Esophagus muscularis mucosa (tissue), 4 donors: ENCODE results near the gene PLEKHA7. TPM values are rescaled to one million over a fixed set of nuclear protein-coding genes. Genes with fewer than 3 reads are reported as not detected.

Source experiments
- DNase-seq: peaks from one replicate; pipeline ENCODE4 v3.0.0-alpha.2; 2017; ENCODE audit errors: extremely low spot score
- H3K27ac ChIP-seq, 4 donors: fragments of 200-600 bp; sonication (generic); replicated peaks in 1 of 4; 1 replicate in 3 of 4; 2 replicates in 1 of 4; pipeline ENCODE4 v1.5.1; 2016 to 2019; ENCODE audit warnings: mild to moderate bottlenecking in 1 of 4
- H3K27me3 ChIP-seq, 4 donors: fragments of 200-600 bp; sonication (generic); one replicate each; pipeline versions ENCODE4 v1.5.1 to v1.6.0; 2016 to 2019
- H3K36me3 ChIP-seq, 4 donors: fragments of 200-600 bp; sonication (generic); one replicate each; pipeline ENCODE4 v1.5.1; 2016 to 2019
- H3K4me1 ChIP-seq, 4 donors: fragments of 200-600 bp; sonication (generic); one replicate each; pipeline ENCODE4 v1.5.1; 2016 to 2019
- H3K4me3 ChIP-seq, 4 donors: fragments of 200-600 bp; sonication (generic); 1 replicate in 2 of 4; 2 replicates in 2 of 4; pipeline ENCODE4 v1.5.1; 2016 to 2019; ENCODE audit warnings: mild to moderate bottlenecking in 4 of 4, moderate library complexity in 1 of 4
- H3K9me3 ChIP-seq, 4 donors: fragments of 200-600 bp; sonication (generic); 1 replicate in 3 of 4; 2 replicates in 1 of 4; pipeline ENCODE4 v1.5.1; 2016 to 2019
- CTCF ChIP-seq, 3 experiments: fragments of 200-600 bp in 2 of 3; fragments of 450-650 bp in 1 of 3; sonication (generic) in 2 of 3; IDR thresholded peaks; one replicate each; pipeline ENCODE4 v1.5.1; 2017 to 2019; ENCODE audit warnings: antibody characterized with exemption in 3 of 3, mild to moderate bottlenecking in 2 of 3, moderate library complexity in 1 of 3
- EP300 ChIP-seq: sonication (generic); formaldehyde crosslinking; IDR thresholded peaks from one replicate; pipeline ENCODE4 v1.6.1; 2017; ENCODE audit warnings: antibody characterized with exemption
- POLR2A ChIP-seq: fragments of 450-650 bp; IDR thresholded peaks from one replicate; pipeline ENCODE4 v1.6.1; 2017; ENCODE audit warnings: antibody characterized with exemption, moderate library complexity, mild to moderate bottlenecking, low read depth
- POLR2AphosphoS5 ChIP-seq, 2 donors: sonication (generic); formaldehyde crosslinking; IDR thresholded peaks; one replicate each; pipeline ENCODE4 v1.6.1; 2017; ENCODE audit warnings: antibody characterized with exemption in 2 of 2
- WGBS: methylation state at CpG from one replicate; pipeline ENCODE4 v1.1.5; 2018; 5-methylcytosine and 5-hydroxymethylcytosine counted together
- intact Hi-C: fragments of 100-400 bp; cut with DNase I; formaldehyde crosslinking; loops from one replicate; pipeline ENCODE4 v1.15.1; 2023
- total RNA-seq, 4 donors: library from RNA; depleted of rRNA; stranded (reverse); fragments of >200 nt; gene quantifications; one replicate each; pipeline versions ENCODE4 v1.1.0 to v1.2.1, GENCODE V29; 2016

The PLEKHA7 gene
- total RNA-seq, 4 donors from 2014 or later: 5.8 to 9.1 (median 7.7) TPM

GRCh38 chr11:16933756-16934603 lies 80.2 kb downstream of the PLEKHA7 start:
- 61% methylated on average over 8 of the region's 8 CpGs for WGBS
- Histone ChIP-seq H3K27ac (peak overlapping the region in 1 of 4 donors; percentile 37), H3K4me3 (no peak overlapping the region), H3K4me1 (peaks cover 22 to 38% (median 28%) of the 10 kb centered on the region in 4 donors), H3K36me3 (no peaks in the 10 kb centered on the region), H3K9me3 (no peaks in the 10 kb centered on the region), H3K27me3 (no peaks in the 10 kb centered on the region)
- no peak for DNase-seq
- intact Hi-C loops: no loop called here
- no peak for TF ChIP-seq POLR2A
- TF ChIP-seq EP300: no peak
- no peak for TF ChIP-seq POLR2AphosphoS5 (IDR thresholded peaks at IDR 0.05)
- TF ChIP-seq CTCF (IDR thresholded peaks at IDR 0.05): no peak

DNA sequence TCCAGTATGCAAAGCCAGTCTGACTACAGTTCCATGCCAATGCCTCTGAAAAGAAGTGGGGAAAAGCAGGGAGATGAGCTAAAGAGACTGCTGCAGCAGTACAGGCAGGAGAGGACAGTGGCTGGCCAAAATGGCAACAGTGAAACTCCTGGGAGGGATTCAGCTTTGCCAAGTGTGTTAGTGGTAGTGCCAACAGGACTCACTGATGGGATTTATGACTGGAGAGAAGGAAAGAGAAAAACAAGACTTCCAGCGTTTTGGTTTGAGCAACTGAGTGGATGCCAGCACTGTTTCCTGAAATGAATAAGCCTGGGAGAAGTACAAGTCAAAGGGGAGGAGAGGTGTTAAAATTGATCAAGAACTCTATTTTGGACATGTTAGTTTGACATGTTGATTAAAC lies 80.9 kb downstream of the PLEKHA7 start:
- DNase-seq: no peak
- TF ChIP-seq POLR2AphosphoS5 (IDR thresholded peaks at IDR 0.05): no peak
- TF ChIP-seq CTCF (IDR thresholded peaks at IDR 0.05): no peak
- TF ChIP-seq POLR2A: no peak
- no peak for TF ChIP-seq EP300
- 56% methylated on average over 1 of the region's 1 CpG for WGBS
- Histone ChIP-seq H3K27me3 (no peaks in the 10 kb centered on the region), H3K9me3 (no peaks in the 10 kb centered on the region), H3K4me1 (peaks cover 22 to 38% (median 28%) of the 10 kb centered on the region in 4 donors), H3K4me3 (no peak overlapping the region), H3K36me3 (no peaks in the 10 kb centered on the region), H3K27ac (peak overlapping the region in 1 of 4 donors; percentile 37)
- intact Hi-C loops: no loop called here

DNA sequence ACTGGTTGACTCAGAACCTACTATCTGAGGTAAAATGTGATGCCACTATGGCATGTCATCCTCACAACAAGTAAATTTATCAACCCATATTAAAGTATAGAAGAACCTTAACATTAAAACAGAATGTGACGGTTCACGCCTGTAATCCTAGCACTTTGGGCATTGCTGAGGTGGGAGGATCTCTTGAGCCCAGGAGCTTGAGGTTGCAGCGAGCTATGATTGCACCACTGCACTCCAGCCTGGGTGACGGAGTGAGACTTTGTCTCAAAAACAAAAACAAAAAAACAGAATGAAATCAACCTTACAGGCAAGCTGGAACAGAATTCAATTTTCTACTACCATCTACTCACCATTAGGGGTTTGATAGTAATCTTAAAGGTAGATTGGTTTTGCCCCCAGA lies 86.2 kb downstream of the PLEKHA7 start:
- Histone ChIP-seq H3K27ac (no peak overlapping the region), H3K9me3 (no peaks in the 10 kb centered on the region), H3K27me3 (peaks cover 0 to 15% (median 0%) of the 10 kb centered on the region in 4 donors), H3K4me3 (no peak overlapping the region), H3K4me1 (peaks cover 10 to 30% (median 24%) of the 10 kb centered on the region in 4 donors), H3K36me3 (no peaks in the 10 kb centered on the region)
- intact Hi-C loops: no loop called here
- DNase-seq: no peak
- no peak for TF ChIP-seq POLR2A
- TF ChIP-seq POLR2AphosphoS5 (IDR thresholded peaks at IDR 0.05): no peak
- no peak for TF ChIP-seq CTCF (IDR thresholded peaks at IDR 0.05)
- TF ChIP-seq EP300: no peak
- 90% methylated on average over 4 of the region's 4 CpGs for WGBS

DNA sequence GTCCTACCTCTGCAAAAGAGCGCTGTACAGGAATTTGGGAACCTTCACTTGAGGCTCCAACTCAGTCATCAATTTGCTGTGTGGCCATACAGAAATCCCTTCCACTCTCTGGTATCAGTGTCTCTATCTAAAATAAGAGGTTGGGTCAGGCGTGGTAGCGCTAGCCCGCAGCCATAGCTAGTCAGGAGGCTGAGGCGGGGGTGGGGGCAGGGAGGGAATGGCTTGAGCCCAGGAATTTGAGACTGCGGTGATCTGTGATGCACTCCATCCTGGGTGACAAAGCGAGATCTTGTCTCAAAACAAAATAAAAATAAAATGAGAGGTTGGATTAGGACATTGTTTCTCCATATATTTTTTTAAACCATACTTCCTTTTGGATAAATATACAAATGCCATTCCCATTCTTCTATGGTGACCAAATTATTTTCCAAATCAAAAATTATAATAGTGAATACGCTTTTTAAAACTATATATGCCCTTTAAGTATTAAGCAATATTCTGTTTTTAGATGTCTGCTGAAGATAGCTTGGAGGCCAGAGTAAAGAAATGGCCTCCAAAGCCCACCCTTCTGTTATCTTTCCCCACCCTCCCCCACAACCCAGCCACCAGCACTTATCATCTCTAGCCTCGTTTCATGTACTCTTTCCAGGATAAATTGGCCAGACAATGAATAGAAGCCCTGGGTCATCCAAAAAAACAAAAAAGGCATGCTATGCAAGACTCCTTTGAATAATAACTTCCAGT lies 87.2 kb downstream of the PLEKHA7 start:
- WGBS: 84% methylated on average over 9 of the region's 9 CpGs

More for the DNA sequence above, 87.2 kb downstream of the PLEKHA7 start:
- peaks cover 10 to 29% (median 23%) of the 10 kb centered on the region in 4 donors for H3K4me1 ChIP-seq
- TF ChIP-seq POLR2AphosphoS5 (IDR thresholded peaks at IDR 0.05): no peak
- no peak for TF ChIP-seq EP300
- no peak for TF ChIP-seq POLR2A
- TF ChIP-seq CTCF (IDR thresholded peaks at IDR 0.05): no peak
- no peak overlapping the region for H3K27ac ChIP-seq
- DNase-seq: no peak
- H3K36me3 ChIP-seq: no peaks in the 10 kb centered on the region
- intact Hi-C loops: no loop called here
- no peak overlapping the region for H3K4me3 ChIP-seq
- peaks cover 0 to 15% (median 0%) of the 10 kb centered on the region in 4 donors for H3K27me3 ChIP-seq
- H3K9me3 ChIP-seq: no peaks in the 10 kb centered on the region
